HEK293 (cell line): ENCODE data around the gene MEOX1.

ENCODE experiments used
- CTCF ChIA-PET: fragments of 350-600 bp; formaldehyde crosslinking; extraction: SDS; loops from one replicate; lab custom pipeline; 2021; ENCODE audit warnings: antibody characterized with exemption; lab: Yijun Ruan, JAX
- POLR2A ChIA-PET: fragments of 300-600 bp; formaldehyde crosslinking; extraction: SDS; loops from one replicate; lab custom pipeline; 2020; ENCODE audit warnings: antibody characterized with exemption, inconsistent platforms; lab: Yijun Ruan, JAX
- H3K27ac ChIP-seq: fragments of 200-500 bp; sonication (Bioruptor generic); 2 replicates; pipeline ENCODE4 v1.5.1; 2014; ENCODE audit warnings: low read depth, low read length, control low read depth, inconsistent platforms; ENCODE audit errors: extremely low read depth
- H3K36me3 ChIP-seq, 2 experiments: fragments of 200-500 bp in 1 of 2; sonication (Bioruptor generic) in 1 of 2; 1 replicate in 1 of 2; 2 replicates in 1 of 2; pipeline ENCODE4 v1.5.1; 2014 to 2017; ENCODE audit warnings: inconsistent platforms in 2 of 2, low read length in 2 of 2; ENCODE audit not compliant: control insufficient read depth in 2 of 2, insufficient read depth in 1 of 2
- H3K4me1 ChIP-seq: fragments of 200-500 bp; sonication (Bioruptor generic); 2 replicates; pipeline ENCODE4 v1.5.1; 2014; ENCODE audit warnings: mild to moderate bottlenecking, low read length, inconsistent platforms; ENCODE audit not compliant: control insufficient read depth, insufficient read depth
- H3K4me3 ChIP-seq: 2 replicates; pipeline ENCODE4 v1.5.1; 2011; ENCODE audit warnings: low read depth, mild to moderate bottlenecking, control low read depth, low read length, moderate library complexity
- H3K9me3 ChIP-seq: fragments of 200-500 bp; sonication (Bioruptor generic); 2 replicates; pipeline ENCODE4 v1.5.1; 2014; ENCODE audit warnings: low read depth, low read length, inconsistent platforms; ENCODE audit not compliant: control insufficient read depth, insufficient read depth
- GLIS2 ChIP-seq: fragments of 450-650 bp; formaldehyde crosslinking; IDR thresholded peaks from 2 replicates; pipeline ENCODE4 v1.5.1; 2016; ENCODE audit warnings: missing biosample characterization, missing genetic modification characterization
- KLF8 ChIP-seq: fragments of 450-650 bp; formaldehyde crosslinking; IDR thresholded peaks from 2 replicates; pipeline ENCODE4 v1.5.1; 2016; ENCODE audit warnings: missing biosample characterization, missing genetic modification characterization
- TSHZ1 ChIP-seq: fragments of 450-650 bp; formaldehyde crosslinking; IDR thresholded peaks from 2 replicates; pipeline ENCODE4 v1.5.1; 2016; ENCODE audit warnings: missing biosample characterization, missing genetic modification characterization, borderline replicate concordance
- ZNF558 ChIP-seq: fragments of 450-650 bp; formaldehyde crosslinking; IDR thresholded peaks from 2 replicates; pipeline ENCODE4 v1.5.1; 2016; ENCODE audit warnings: missing biosample characterization, missing genetic modification characterization
- ZNF623 ChIP-seq: fragments of 450-650 bp; formaldehyde crosslinking; IDR thresholded peaks from 2 replicates; pipeline ENCODE4 v1.5.1; 2016; ENCODE audit warnings: missing biosample characterization, missing genetic modification characterization
- ZNF785 ChIP-seq: fragments of 450-650 bp; formaldehyde crosslinking; IDR thresholded peaks from 2 replicates; pipeline ENCODE4 v1.5.1; 2016; ENCODE audit warnings: missing biosample characterization, missing genetic modification characterization
- TF ChIP-seq, protein P1 (sequence below): sonication (generic); formaldehyde crosslinking; IDR thresholded peaks from 2 replicates; pipeline ENCODE4 v1.8.1; 2022; ENCODE audit warnings: mild to moderate bottlenecking, moderate library complexity, missing genetic modification reagents
- TF ChIP-seq, protein P2 (sequence below): fragments of 450-650 bp; formaldehyde crosslinking; IDR thresholded peaks from 2 replicates; pipeline ENCODE4 v1.5.1; 2017; ENCODE audit warnings: missing biosample characterization, missing genetic modification characterization
- TF ChIP-seq, protein P3 (sequence below): fragments of 450-650 bp; formaldehyde crosslinking; IDR thresholded peaks from 2 replicates; pipeline ENCODE4; 2016; ENCODE audit warnings: missing biosample characterization, missing genetic modification characterization
- TF ChIP-seq, protein P4 (sequence below): fragments of 450-650 bp; formaldehyde crosslinking; IDR thresholded peaks from 2 replicates; pipeline ENCODE4 v1.5.1; 2017; ENCODE audit warnings: missing biosample characterization, missing genetic modification characterization

The MEOX1 gene

GRCh38 chr17:43616029-43616351 is 45.7 kb downstream of the MEOX1 start:
- ChIA-PET POLR2A (no interaction called here), CTCF (interaction anchor here (0.7 kb wide), 2 partner anchors 41 to 57 kb away, joined by 3 read pairs; no protein-coding TSS in a partner anchor)
- Histone ChIP-seq H3K36me3 (no peaks in the 10 kb centered on the region), H3K4me3 (no peak overlapping the region), H3K4me1 (no peaks in the 10 kb centered on the region), H3K9me3 (no peaks in the 10 kb centered on the region)
- TF ChIP-seq GLIS2 (tag by site-specific recombination): no peak
- TF ChIP-seq, all 188 proteins: peak for 0
- no peak overlapping the region for H3K27ac ChIP-seq

DNA sequence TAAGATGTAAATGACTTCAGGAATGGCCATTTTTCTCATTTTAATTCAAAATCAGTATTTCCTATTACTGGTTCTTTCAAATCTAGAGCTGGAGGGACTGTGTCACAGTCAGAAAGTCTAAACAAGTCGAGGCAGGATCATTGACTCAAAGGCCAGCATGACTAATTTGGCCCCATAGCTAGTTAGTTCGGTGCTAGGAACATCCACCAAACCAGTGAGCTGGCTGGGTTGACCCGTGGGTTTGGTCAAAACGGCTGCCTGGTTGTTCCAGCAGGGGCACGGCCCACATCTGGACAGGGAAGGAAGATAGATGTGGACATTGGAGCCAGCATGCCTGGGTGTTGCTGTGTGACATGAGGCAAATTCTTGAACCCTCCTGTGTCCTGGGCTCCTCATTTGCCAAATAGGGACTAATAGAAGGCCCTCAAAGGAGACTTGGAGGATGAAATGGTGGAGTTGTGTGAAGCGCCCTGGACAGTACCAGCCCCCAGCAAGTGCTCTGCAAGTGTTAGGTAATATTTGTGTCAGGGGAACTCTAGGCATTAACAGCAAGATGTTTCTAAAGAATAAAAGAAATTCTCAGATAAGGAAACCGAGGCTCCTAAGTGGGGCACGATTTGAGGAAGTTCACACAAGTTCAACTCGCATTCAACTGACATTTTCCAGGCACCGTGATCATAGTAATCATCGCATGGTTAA is 46.2 kb downstream of the MEOX1 start:
- H3K27ac ChIP-seq: no peak overlapping the region
- POLR2A ChIA-PET: no interaction called here
- no peak for TF ChIP-seq ZNF558 (tag by site-specific recombination)
- TF ChIP-seq ZNF785 (tag by site-specific recombination): no peak
- TF ChIP-seq, protein P1, sequence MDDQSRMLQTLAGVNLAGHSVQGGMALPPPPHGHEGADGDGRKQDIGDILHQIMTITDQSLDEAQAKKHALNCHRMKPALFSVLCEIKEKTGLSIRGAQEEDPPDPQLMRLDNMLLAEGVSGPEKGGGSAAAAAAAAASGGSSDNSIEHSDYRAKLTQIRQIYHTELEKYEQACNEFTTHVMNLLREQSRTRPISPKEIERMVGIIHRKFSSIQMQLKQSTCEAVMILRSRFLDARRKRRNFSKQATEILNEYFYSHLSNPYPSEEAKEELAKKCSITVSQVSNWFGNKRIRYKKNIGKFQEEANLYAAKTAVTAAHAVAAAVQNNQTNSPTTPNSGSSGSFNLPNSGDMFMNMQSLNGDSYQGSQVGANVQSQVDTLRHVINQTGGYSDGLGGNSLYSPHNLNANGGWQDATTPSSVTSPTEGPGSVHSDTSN: no peak
- TF ChIP-seq, protein P2, sequence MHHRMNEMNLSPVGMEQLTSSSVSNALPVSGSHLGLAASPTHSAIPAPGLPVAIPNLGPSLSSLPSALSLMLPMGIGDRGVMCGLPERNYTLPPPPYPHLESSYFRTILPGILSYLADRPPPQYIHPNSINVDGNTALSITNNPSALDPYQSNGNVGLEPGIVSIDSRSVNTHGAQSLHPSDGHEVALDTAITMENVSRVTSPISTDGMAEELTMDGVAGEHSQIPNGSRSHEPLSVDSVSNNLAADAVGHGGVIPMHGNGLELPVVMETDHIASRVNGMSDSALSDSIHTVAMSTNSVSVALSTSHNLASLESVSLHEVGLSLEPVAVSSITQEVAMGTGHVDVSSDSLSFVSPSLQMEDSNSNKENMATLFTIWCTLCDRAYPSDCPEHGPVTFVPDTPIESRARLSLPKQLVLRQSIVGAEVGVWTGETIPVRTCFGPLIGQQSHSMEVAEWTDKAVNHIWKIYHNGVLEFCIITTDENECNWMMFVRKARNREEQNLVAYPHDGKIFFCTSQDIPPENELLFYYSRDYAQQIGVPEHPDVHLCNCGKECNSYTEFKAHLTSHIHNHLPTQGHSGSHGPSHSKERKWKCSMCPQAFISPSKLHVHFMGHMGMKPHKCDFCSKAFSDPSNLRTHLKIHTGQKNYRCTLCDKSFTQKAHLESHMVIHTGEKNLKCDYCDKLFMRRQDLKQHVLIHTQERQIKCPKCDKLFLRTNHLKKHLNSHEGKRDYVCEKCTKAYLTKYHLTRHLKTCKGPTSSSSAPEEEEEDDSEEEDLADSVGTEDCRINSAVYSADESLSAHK (tag by site-specific recombination): no peak
- TF ChIP-seq KLF8 (tag by site-specific recombination): no peak
- no peak for TF ChIP-seq ZNF623
- TF ChIP-seq, protein P3, sequence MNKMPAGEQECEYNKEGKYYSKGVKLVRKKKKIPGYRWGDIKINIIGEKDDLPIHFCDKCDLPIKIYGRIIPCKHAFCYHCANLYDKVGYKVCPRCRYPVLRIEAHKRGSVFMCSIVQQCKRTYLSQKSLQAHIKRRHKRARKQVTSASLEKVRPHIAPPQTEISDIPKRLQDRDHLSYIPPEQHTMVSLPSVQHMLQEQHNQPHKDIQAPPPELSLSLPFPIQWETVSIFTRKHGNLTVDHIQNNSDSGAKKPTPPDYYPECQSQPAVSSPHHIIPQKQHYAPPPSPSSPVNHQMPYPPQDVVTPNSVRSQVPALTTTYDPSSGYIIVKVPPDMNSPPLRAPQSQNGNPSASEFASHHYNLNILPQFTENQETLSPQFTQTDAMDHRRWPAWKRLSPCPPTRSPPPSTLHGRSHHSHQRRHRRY (tag by site-specific recombination): no peak
- TF ChIP-seq, protein P4, sequence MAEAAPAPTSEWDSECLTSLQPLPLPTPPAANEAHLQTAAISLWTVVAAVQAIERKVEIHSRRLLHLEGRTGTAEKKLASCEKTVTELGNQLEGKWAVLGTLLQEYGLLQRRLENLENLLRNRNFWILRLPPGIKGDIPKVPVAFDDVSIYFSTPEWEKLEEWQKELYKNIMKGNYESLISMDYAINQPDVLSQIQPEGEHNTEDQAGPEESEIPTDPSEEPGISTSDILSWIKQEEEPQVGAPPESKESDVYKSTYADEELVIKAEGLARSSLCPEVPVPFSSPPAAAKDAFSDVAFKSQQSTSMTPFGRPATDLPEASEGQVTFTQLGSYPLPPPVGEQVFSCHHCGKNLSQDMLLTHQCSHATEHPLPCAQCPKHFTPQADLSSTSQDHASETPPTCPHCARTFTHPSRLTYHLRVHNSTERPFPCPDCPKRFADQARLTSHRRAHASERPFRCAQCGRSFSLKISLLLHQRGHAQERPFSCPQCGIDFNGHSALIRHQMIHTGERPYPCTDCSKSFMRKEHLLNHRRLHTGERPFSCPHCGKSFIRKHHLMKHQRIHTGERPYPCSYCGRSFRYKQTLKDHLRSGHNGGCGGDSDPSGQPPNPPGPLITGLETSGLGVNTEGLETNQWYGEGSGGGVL (tag by site-specific recombination): no peak
- no peak for TF ChIP-seq TSHZ1 (tag by site-specific recombination)
- TF ChIP-seq, all 188 proteins: peak for 0
- Histone ChIP-seq H3K9me3 (no peaks in the 10 kb centered on the region), H3K4me1 (no peaks in the 10 kb centered on the region), H3K4me3 (no peak overlapping the region), H3K36me3 (no peaks in the 10 kb centered on the region)
- CTCF ChIA-PET: interaction anchor here (0.8 to 2.2 kb wide), 2 partner anchors 35 to 39 kb away, joined by 4 to 13 read pairs; no protein-coding TSS in a partner anchor
